Measurements from ENCODE around the gene APOC4.

DNA sequence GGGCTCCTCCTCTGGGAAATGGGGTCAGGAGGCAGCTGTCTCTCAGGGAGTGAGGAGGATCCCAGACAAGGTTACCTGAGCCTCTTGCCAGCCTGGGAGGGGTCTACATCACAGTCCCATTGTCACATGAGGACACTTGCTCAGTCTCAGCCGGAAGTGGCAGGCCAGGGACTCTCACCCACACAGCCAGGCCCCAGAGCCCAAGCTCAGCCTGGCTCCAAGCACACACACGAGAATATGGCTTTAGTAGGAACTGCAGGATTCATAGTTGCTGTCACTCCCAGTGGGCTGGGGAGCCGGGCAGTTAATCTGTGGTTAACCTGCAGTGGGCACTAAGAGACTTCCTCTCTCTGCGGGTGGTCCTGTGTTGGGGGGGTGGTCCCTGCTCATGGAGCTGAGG lies 43.4 kb downstream of the APOC4 start:
- TF ChIP-seq, protein P1, sequence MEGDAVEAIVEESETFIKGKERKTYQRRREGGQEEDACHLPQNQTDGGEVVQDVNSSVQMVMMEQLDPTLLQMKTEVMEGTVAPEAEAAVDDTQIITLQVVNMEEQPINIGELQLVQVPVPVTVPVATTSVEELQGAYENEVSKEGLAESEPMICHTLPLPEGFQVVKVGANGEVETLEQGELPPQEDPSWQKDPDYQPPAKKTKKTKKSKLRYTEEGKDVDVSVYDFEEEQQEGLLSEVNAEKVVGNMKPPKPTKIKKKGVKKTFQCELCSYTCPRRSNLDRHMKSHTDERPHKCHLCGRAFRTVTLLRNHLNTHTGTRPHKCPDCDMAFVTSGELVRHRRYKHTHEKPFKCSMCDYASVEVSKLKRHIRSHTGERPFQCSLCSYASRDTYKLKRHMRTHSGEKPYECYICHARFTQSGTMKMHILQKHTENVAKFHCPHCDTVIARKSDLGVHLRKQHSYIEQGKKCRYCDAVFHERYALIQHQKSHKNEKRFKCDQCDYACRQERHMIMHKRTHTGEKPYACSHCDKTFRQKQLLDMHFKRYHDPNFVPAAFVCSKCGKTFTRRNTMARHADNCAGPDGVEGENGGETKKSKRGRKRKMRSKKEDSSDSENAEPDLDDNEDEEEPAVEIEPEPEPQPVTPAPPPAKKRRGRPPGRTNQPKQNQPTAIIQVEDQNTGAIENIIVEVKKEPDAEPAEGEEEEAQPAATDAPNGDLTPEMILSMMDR (IDR thresholded peaks at IDR 0.05) = no peak
- TF ChIP-seq POLR2A (IDR thresholded peaks at IDR 0.05) = no peak

Measured in testis (tissue), 2 donors.